Measurements from ENCODE around the gene PTDSS2. TPM values are rescaled to one million over a fixed set of nuclear protein-coding genes. Genes with fewer than 3 reads are reported as not detected.
"Not testable (repeated sequence)": the region's sequence is repeated elsewhere in the genome, so short reads cannot be mapped to it uniquely, and the experiment has no call there.

The PTDSS2 gene
- polyA plus RNA-seq: 10 to 100 TPM in 3 of 4 donors, 1 to 10 TPM in 1; 9.5 to 20.3 (median 15.4) TPM
- long read RNA-seq, donor 1, transcript PTDSS2-201 (12 exons, 2,445 nt): major isoform, 6 of 7 reads
- long read RNA-seq, donor 1, partial matches to known transcripts: 0 of 7 reads
- long read RNA-seq, donor 1, other reads (novel, unspliced or antisense): 0 of 7 reads
- long read RNA-seq, donor 2: 0 reads
- long read RNA-seq, donor 3, partial matches to known transcripts: 0 of 3 reads
- long read RNA-seq, donor 3, other reads (novel, unspliced or antisense): 0 of 3 reads
- long read RNA-seq, donor 4: 0 reads
- long read RNA-seq, donor 5: 0 reads
- long read RNA-seq, donor 6: 0 reads
- long read RNA-seq, donor 7: 0 reads
- long read RNA-seq, donor 8: 0 reads
- long read RNA-seq, donor 9: 0 reads
- long read RNA-seq, donor 10, transcript PTDSS2-201 (12 exons, 2,445 nt): major isoform, 6 of 8 reads
- long read RNA-seq, donor 10, partial matches to known transcripts: 0 of 8 reads
- long read RNA-seq, donor 10, other reads (novel, unspliced or antisense): 0 of 8 reads

- H3K4me1 ChIP-seq (ENCODE audit: control insufficient read depth in 3 of 3, insufficient read depth in 2 of 3, low read depth in 1 of 3, low read length in 2 of 3): peaks cover 0 to 45% (median 2%) of the 10 kb centered on the region in 3 donors
- H3K36me3 ChIP-seq (ENCODE audit: control insufficient read depth in 3 of 3, insufficient read depth in 2 of 3, low read depth in 1 of 3, low read length in 3 of 3): peaks cover 0 to 35% (median 0%) of the 10 kb centered on the region in 3 donors
- no peaks in the 10 kb centered on the region for H3K9me3 ChIP-seq (ENCODE audit: control insufficient read depth in 2 of 2, insufficient read depth in 1 of 2, low read depth in 1 of 2, low read length in 1 of 2)
- peak within 1 kb of the TSS; percentile 39 to 96 (median 90) for H3K27ac ChIP-seq (ENCODE audit: low read depth in 1 of 3, low read length in 2 of 3)
- DNase-seq: peak; percentile 94 to 97
- no peak for FAIRE-seq
- 0 to 1% (median 0%) methylated on average over 86 to 108 of the region's 108 CpGs for WGBS, 3 donors
- peak within 1 kb of the TSS; percentile 85 to 92 (median 89) for H3K4me3 ChIP-seq (ENCODE audit: low read depth in 1 of 3, low read length in 3 of 3)
- no peaks in the 10 kb centered on the region for H3K27me3 ChIP-seq (ENCODE audit: control insufficient read depth in 3 of 3, insufficient read depth in 3 of 3, low read length in 3 of 3)
These were observed at the start of gene PTDSS2 for GRCh38 chr11:449889-450808. Gene PTDSS2, plus strand, starts transcription at chr11:450279. Its CDS starts 177 bp downstream, at chr11:450456.

DNA sequence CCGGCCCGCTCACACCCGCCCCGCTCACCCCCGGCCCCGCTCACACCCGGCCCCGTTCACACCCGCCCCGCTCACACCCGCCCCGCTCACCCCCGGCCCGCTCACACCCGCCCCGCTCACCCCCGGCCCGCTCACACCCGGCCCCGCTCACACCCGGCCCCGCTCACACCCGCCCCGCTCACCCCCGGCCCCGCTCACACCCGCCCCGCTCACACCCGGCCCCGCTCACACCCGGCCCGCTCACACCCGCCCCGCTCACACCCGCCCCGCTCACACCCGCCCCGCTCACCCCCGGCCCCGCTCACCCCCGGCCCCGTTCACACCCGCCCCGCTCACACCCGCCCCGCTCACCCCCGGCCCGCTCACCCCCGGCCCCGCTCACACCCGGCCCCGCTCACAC lies 48.9 kb upstream of the PTDSS2 start:
- not testable (repeated sequence) for FAIRE-seq; H3K9me3 ChIP-seq (ENCODE audit: control insufficient read depth in 2 of 2, insufficient read depth in 1 of 2, low read depth in 1 of 2, low read length in 1 of 2); H3K4me3 ChIP-seq (ENCODE audit: low read depth in 1 of 3, low read length in 3 of 3); H3K27me3 ChIP-seq (ENCODE audit: control insufficient read depth in 3 of 3, insufficient read depth in 3 of 3, low read length in 3 of 3); H3K27ac ChIP-seq (ENCODE audit: low read depth in 1 of 3, low read length in 2 of 3); DNase-seq
- Histone ChIP-seq H3K36me3 (ENCODE audit: control insufficient read depth in 3 of 3, insufficient read depth in 2 of 3, low read depth in 1 of 3, low read length in 3 of 3) (peaks cover 0 to 66% (median 18%) of the 10 kb centered on the region in 3 donors), H3K4me1 (ENCODE audit: control insufficient read depth in 3 of 3, insufficient read depth in 2 of 3, low read depth in 1 of 3, low read length in 2 of 3) (peaks cover 0 to 11% (median 0%) of the 10 kb centered on the region in 3 donors)
- WGBS, 3 donors: no CpG with 5 or more reads among the region's 52 CpGs

DNA sequence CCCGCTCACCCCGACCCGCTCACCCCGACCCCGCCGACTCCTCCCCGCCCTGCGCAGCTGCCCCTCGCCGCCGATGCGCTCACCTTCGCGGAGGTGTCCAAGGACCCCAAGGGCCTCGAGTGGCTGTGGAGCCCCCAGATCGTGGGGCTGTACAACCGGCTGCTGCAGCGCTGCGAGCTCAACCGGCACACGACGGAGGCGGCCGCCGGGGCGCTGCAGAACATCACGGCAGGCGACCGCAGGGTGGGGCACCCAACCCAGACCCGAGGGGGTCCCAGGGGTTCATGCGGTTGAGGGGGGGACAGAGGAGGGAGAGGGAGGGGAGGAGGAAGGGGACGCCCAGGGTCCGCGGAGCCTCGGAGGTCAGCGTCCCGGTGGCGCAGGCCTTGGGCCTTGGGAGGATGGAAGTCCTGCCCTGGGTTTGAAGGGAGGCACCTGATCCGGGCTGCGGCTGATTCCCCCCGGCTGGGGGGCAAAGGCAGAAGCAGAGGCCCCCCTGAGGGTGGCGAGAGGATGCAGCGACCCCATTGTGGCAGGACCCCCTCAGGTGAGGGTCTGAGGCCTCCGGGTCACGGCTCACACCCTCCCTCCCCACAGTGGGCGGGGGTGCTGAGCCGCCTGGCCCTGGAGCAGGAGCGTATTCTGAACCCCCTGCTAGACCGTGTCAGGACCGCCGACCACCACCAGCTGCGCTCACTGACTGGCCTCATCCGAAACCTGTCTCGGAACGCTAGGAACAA lies 46.9 kb upstream of the PTDSS2 start:
- H3K4me3 ChIP-seq (ENCODE audit: low read depth in 1 of 3, low read length in 3 of 3): no peak overlapping the region
- H3K36me3 ChIP-seq (ENCODE audit: control insufficient read depth in 3 of 3, insufficient read depth in 2 of 3, low read depth in 1 of 3, low read length in 3 of 3): peaks cover 0 to 61% (median 12%) of the 10 kb centered on the region in 3 donors
- FAIRE-seq: no peak
- H3K27me3 ChIP-seq (ENCODE audit: control insufficient read depth in 3 of 3, insufficient read depth in 3 of 3, low read length in 3 of 3): peaks cover 0 to 4% (median 0%) of the 10 kb centered on the region in 3 donors
- no peak for DNase-seq
- H3K27ac ChIP-seq (ENCODE audit: low read depth in 1 of 3, low read length in 2 of 3): no peak overlapping the region
- peaks cover 0 to 13% (median 3%) of the 10 kb centered on the region in 3 donors for H3K4me1 ChIP-seq (ENCODE audit: control insufficient read depth in 3 of 3, insufficient read depth in 2 of 3, low read depth in 1 of 3, low read length in 2 of 3)
- H3K9me3 ChIP-seq (ENCODE audit: control insufficient read depth in 2 of 2, insufficient read depth in 1 of 2, low read depth in 1 of 2, low read length in 1 of 2): peaks cover 0 to 6% of the 10 kb centered on the region in 2 donors
- 70 to 90% (median 88%) methylated on average over 44 to 55 of the region's 55 CpGs for WGBS, 3 donors

DNA sequence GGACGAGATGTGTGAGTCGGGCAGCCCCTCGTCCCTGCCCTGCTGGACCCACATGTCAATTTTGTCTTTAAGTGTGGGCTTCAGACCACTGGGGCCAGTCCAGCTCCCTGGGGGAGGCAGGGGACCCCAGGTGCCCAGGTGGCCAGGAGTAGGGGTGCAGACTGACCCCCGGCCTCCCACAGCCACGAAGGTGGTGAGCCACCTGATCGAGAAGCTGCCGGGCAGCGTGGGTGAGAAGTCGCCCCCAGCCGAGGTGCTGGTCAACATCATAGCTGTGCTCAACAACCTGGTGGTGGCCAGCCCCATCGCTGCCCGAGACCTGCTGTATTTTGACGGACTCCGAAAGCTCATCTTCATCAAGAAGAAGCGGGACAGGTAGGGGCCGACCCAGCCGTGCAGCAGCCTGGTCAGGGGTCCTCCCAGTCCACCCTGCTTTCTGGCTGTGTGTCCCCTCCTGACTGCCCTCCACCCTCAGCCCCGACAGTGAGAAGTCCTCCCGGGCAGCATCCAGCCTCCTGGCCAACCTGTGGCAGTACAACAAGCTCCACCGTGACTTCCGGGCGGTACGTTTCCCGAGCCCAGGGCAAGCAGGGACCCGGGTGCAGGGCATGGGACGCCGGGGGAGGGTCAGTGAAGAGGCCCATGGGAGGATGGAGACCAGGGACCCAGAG lies 46.2 kb upstream of the PTDSS2 start:
- Histone ChIP-seq H3K36me3 (ENCODE audit: control insufficient read depth in 3 of 3, insufficient read depth in 2 of 3, low read depth in 1 of 3, low read length in 3 of 3) (peaks cover 0 to 64% (median 10%) of the 10 kb centered on the region in 3 donors), H3K27ac (ENCODE audit: low read depth in 1 of 3, low read length in 2 of 3) (no peak overlapping the region), H3K27me3 (ENCODE audit: control insufficient read depth in 3 of 3, insufficient read depth in 3 of 3, low read length in 3 of 3) (peaks cover 0 to 4% (median 0%) of the 10 kb centered on the region in 3 donors), H3K4me3 (ENCODE audit: low read depth in 1 of 3, low read length in 3 of 3) (no peak overlapping the region), H3K9me3 (ENCODE audit: control insufficient read depth in 2 of 2, insufficient read depth in 1 of 2, low read depth in 1 of 2, low read length in 1 of 2) (peaks cover 0 to 6% of the 10 kb centered on the region in 2 donors), H3K4me1 (ENCODE audit: control insufficient read depth in 3 of 3, insufficient read depth in 2 of 3, low read depth in 1 of 3, low read length in 2 of 3) (peaks cover 0 to 13% (median 3%) of the 10 kb centered on the region in 3 donors)
- no peak for FAIRE-seq
- no peak for DNase-seq
- 88 to 93% (median 89%) methylated on average over 19 to 27 of the region's 27 CpGs for WGBS, 3 donors

GRCh38 chr11:404551-405264 lies 45.4 kb upstream of the PTDSS2 start:
- Histone ChIP-seq H3K27me3 (ENCODE audit: control insufficient read depth in 3 of 3, insufficient read depth in 3 of 3, low read length in 3 of 3) (peaks cover 0 to 4% (median 0%) of the 10 kb centered on the region in 3 donors), H3K9me3 (ENCODE audit: control insufficient read depth in 2 of 2, insufficient read depth in 1 of 2, low read depth in 1 of 2, low read length in 1 of 2) (peaks cover 0 to 3% of the 10 kb centered on the region in 2 donors), H3K4me3 (ENCODE audit: low read depth in 1 of 3, low read length in 3 of 3) (no peak overlapping the region), H3K4me1 (ENCODE audit: control insufficient read depth in 3 of 3, insufficient read depth in 2 of 3, low read depth in 1 of 3, low read length in 2 of 3) (peaks cover 0 to 15% (median 3%) of the 10 kb centered on the region in 3 donors), H3K27ac (ENCODE audit: low read depth in 1 of 3, low read length in 2 of 3) (no peak overlapping the region), H3K36me3 (ENCODE audit: control insufficient read depth in 3 of 3, insufficient read depth in 2 of 3, low read depth in 1 of 3, low read length in 3 of 3) (peaks cover 0 to 67% (median 7%) of the 10 kb centered on the region in 3 donors)
- 88 to 91% (median 91%) methylated on average over 14 of the region's 14 CpGs for WGBS, 3 donors
- DNase-seq: no peak
- FAIRE-seq: no peak

- FAIRE-seq (no peak), DNase-seq (no peak)
- Histone ChIP-seq H3K9me3 (ENCODE audit: control insufficient read depth in 2 of 2, insufficient read depth in 1 of 2, low read depth in 1 of 2, low read length in 1 of 2) (no peaks in the 10 kb centered on the region), H3K4me1 (ENCODE audit: control insufficient read depth in 3 of 3, insufficient read depth in 2 of 3, low read depth in 1 of 3, low read length in 2 of 3) (peaks cover 0 to 16% (median 3%) of the 10 kb centered on the region in 3 donors), H3K36me3 (ENCODE audit: control insufficient read depth in 3 of 3, insufficient read depth in 2 of 3, low read depth in 1 of 3, low read length in 3 of 3) (peaks cover 0 to 68% (median 7%) of the 10 kb centered on the region in 3 donors), H3K27ac (ENCODE audit: low read depth in 1 of 3, low read length in 2 of 3) (peak overlapping the region in 1 of 3 donors; percentile 84), H3K4me3 (ENCODE audit: low read depth in 1 of 3, low read length in 3 of 3) (no peak overlapping the region), H3K27me3 (ENCODE audit: control insufficient read depth in 3 of 3, insufficient read depth in 3 of 3, low read length in 3 of 3) (no peaks in the 10 kb centered on the region)
- WGBS, 3 donors: 62 to 78% (median 72%) methylated on average over 14 to 17 of the region's 17 CpGs
These were observed 44.6 kb upstream of the PTDSS2 start for GRCh38 chr11:405323-405953.
